B cell (primary cell): ENCODE results near the gene GPC5. TPM values are rescaled to one million over a fixed set of nuclear protein-coding genes. Genes with fewer than 3 reads are reported as not detected.

ENCODE experiments used
- ATAC-seq: fragments of 200-7000 bp; cut with Tn5 transposase; one replicate; pipeline ENCODE4 v1.10.0; 2021; ENCODE audit warnings: low read depth, mild to moderate bottlenecking, moderate number of reproducible peaks, moderate library complexity
- CTCF ChIA-PET: fragments of 350-600 bp; sonication (Branson Sonifier 250); formaldehyde crosslinking; loops from one replicate; lab custom pipeline; 2021; ENCODE audit warnings: antibody characterized with exemption, inconsistent platforms; lab: Charles Lee
- POLR2A ChIA-PET: fragments of 350-600 bp; sonication (Branson Sonifier 250); formaldehyde crosslinking; loops from one replicate; lab custom pipeline; 2021; ENCODE audit warnings: antibody characterized with exemption; lab: Charles Lee
- DNase-seq: peaks from one replicate; pipeline ENCODE4 v3.0.0; 2013
- H2AFZ ChIP-seq: 2 replicates; pipeline ENCODE4 v1.6.1; 2012; ENCODE audit warnings: mild to moderate bottlenecking, low read depth, low read length; ENCODE audit not compliant: insufficient read depth, poor library complexity, severe bottlenecking
- H3K27ac ChIP-seq, 2 donors: 1 replicate in 1 of 2; 2 replicates in 1 of 2; pipeline ENCODE4 v1.5.1; 2012 to 2013; ENCODE audit warnings: low read length in 2 of 2, mild to moderate bottlenecking in 2 of 2, moderate library complexity in 1 of 2
- H3K27me3 ChIP-seq, 4 experiments: fragments of 200-600 bp in 1 of 4; sonication (generic) in 1 of 4; replicated peaks in 1 of 4; 1 replicate in 2 of 4; 2 replicates in 2 of 4; pipeline versions ENCODE4 v1.6.1 to v1.7.0; 2013 to 2016; ENCODE audit warnings: low read length in 3 of 4, mild to moderate bottlenecking in 2 of 4, mixed read lengths in 1 of 4, moderate library complexity in 1 of 4; ENCODE audit not compliant: insufficient read depth in 4 of 4, control insufficient read depth in 3 of 4; ENCODE audit errors: control extremely low read depth in 1 of 4
- H3K36me3 ChIP-seq, 2 experiments: replicated peaks in 1 of 2; 1 replicate in 1 of 2; 2 replicates in 1 of 2; pipeline versions ENCODE4 v1.6.1 to v1.7.1; 2013; ENCODE audit warnings: low read length in 1 of 2; ENCODE audit not compliant: insufficient read depth in 2 of 2, control insufficient read depth in 1 of 2; ENCODE audit errors: control extremely low read depth in 1 of 2, extremely low read depth in 1 of 2
- H3K4me1 ChIP-seq, 2 donors: fragments of 200-600 bp in 1 of 2; sonication (generic) in 1 of 2; 1 replicate in 1 of 2; 2 replicates in 1 of 2; pipeline versions ENCODE4 v1.5.1 to v1.6.1; 2013 to 2017; ENCODE audit warnings: low read length in 2 of 2; ENCODE audit not compliant: control insufficient read depth in 2 of 2, insufficient read depth in 2 of 2
- H3K4me2 ChIP-seq: replicated peaks from 2 replicates; pipeline ENCODE3; 2012; ENCODE audit warnings: mild to moderate bottlenecking, low read depth, low read length; ENCODE audit not compliant: poor library complexity, severe bottlenecking
- H3K4me3 ChIP-seq, 5 experiments: fragments of 200-600 bp in 1 of 5; sonication (generic) in 1 of 5; 1 replicate in 3 of 5; 2 replicates in 2 of 5; pipeline versions ENCODE4 v1.5.1 to v1.7.0; 2011 to 2016; ENCODE audit warnings: low read length in 4 of 5, mild to moderate bottlenecking in 4 of 5, low read depth in 2 of 5, control low read depth in 1 of 5, moderate library complexity in 1 of 5; ENCODE audit not compliant: insufficient read depth in 1 of 5; ENCODE audit errors: control extremely low read depth in 1 of 5, extremely low read depth in 1 of 5
- H3K79me2 ChIP-seq: fragments of 200-600 bp; sonication (generic); one replicate; pipeline ENCODE4 v1.6.0; 2016; ENCODE audit warnings: low read length; ENCODE audit not compliant: control insufficient read depth, insufficient read depth
- H3K9ac ChIP-seq: fragments of 200-600 bp; sonication (generic); 2 replicates; pipeline ENCODE4 v1.6.1; 2017; ENCODE audit warnings: mild to moderate bottlenecking, low read length, moderate library complexity
- H3K9me3 ChIP-seq, 3 donors: one replicate each; pipeline versions ENCODE4 v1.6.1 to v1.7.1; 2013; ENCODE audit warnings: low read length in 2 of 3; ENCODE audit not compliant: control insufficient read depth in 2 of 3, insufficient read depth in 1 of 3; ENCODE audit errors: control extremely low read depth in 1 of 3
- H4K20me1 ChIP-seq: 2 replicates; pipeline ENCODE4 v1.6.0; 2012; ENCODE audit warnings: mild to moderate bottlenecking, low read length; ENCODE audit not compliant: insufficient read depth, control insufficient read depth, poor library complexity, severe bottlenecking
- H3K27ac Mint-ChIP-seq: one replicate; pipeline ENCODE4 v1.8.0; 2021; ENCODE audit warnings: mixed read lengths
- H3K27me3 Mint-ChIP-seq: one replicate; pipeline ENCODE4 v1.8.0; 2021; ENCODE audit warnings: mixed read lengths
- H3K4me1 Mint-ChIP-seq: one replicate; pipeline ENCODE4 v1.8.0; 2021; ENCODE audit warnings: mixed read lengths
- H3K4me3 Mint-ChIP-seq: one replicate; pipeline ENCODE4 v1.8.0; 2021; ENCODE audit warnings: mixed read lengths
- H3K9me3 Mint-ChIP-seq: one replicate; pipeline ENCODE4 v1.8.0; 2022; ENCODE audit warnings: mixed read lengths; ENCODE audit not compliant: insufficient read depth
- EZH2 ChIP-seq: IDR thresholded peaks from 2 replicates; pipeline ENCODE4 v1.6.1; 2012; ENCODE audit warnings: borderline replicate concordance, low read depth, mild to moderate bottlenecking, moderate library complexity, low read length; ENCODE audit not compliant: insufficient read depth, poor library complexity, severe bottlenecking
- WGBS: methylation state at CpG from one replicate; pipeline ENCODE4 v1.1.5; 2013; ENCODE audit warnings: missing lambda C conversion rate; ENCODE audit not compliant: insufficient coverage; 5-methylcytosine and 5-hydroxymethylcytosine counted together
- intact Hi-C: fragments of 100-400 bp; cut with micrococcal nuclease; formaldehyde crosslinking; loops from one replicate; pipeline ENCODE4 v1.10.0; 2022
- polyA plus RNA-seq: library from polyadenylated mRNA; depleted of rRNA; stranded (reverse); fragments of >200 nt; gene quantifications from 2 replicates; pipeline ENCODE4 v1.2.3, GENCODE V29; 2012
- total RNA-seq, 2 donors: library from RNA; stranded (reverse); fragments of 120-200 nt in 1 of 2; gene quantifications; 1 replicate in 1 of 2; 2 replicates in 1 of 2; pipeline versions ENCODE4 v1.2.3 to v1.2.4, GENCODE V29; 2013 to 2022
- TF ChIP-seq, protein P1 (sequence below): fragments of 200-600 bp; IDR thresholded peaks from one replicate; pipeline ENCODE4 v1.8.0; 2022; ENCODE audit warnings: antibody characterized with exemption, mild to moderate bottlenecking

Gene GPC5
- total and polyA plus RNA-seq, 2 donors (not counting 1 experiment from before 2014, with no cell fraction given) = 0.15 to 0.30 TPM

DNA sequence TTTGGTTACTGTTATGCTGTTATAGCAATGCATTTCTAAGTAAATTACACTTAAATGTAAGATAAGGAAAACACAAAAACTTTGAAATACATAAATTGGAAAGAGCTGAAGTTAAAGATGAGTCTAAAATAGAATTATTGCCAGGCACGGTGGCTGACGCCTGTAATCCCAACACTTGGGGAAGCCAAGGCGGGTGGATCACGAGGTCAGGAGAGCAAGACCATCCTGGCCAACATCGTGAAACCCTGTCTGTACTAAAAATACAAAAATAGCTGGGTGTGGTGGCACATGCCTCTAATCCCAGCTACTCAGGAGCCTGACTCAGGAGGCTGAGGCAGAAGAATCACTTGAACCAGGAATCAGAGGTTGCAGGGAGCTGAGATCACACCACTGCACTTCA lies 922.8 kb downstream of the GPC5 start:
- Histone ChIP-seq H3K9ac (no peak overlapping the region), H3K4me3 (no peak overlapping the region), H3K4me1 (no peaks in the 10 kb centered on the region), H3K9me3 (no peaks in the 10 kb centered on the region), H2AFZ (no peak overlapping the region), H3K27ac (no peak overlapping the region), H3K79me2 (no peaks in the 10 kb centered on the region), H4K20me1 (no peaks in the 10 kb centered on the region), H3K36me3 (no peaks in the 10 kb centered on the region), H3K4me2 (no peak overlapping the region), H3K27me3 (no peaks in the 10 kb centered on the region)
- no peaks in the 10 kb centered on the region for H3K27me3 Mint-ChIP-seq
- H3K27ac Mint-ChIP-seq = no peak overlapping the region
- ChIA-PET CTCF (no interaction called here), POLR2A (no interaction called here)
- no peaks in the 10 kb centered on the region for H3K4me1 Mint-ChIP-seq
- H3K4me3 Mint-ChIP-seq = no peak overlapping the region
- TF ChIP-seq EZH2 = no peak
- TF ChIP-seq, protein P1, sequence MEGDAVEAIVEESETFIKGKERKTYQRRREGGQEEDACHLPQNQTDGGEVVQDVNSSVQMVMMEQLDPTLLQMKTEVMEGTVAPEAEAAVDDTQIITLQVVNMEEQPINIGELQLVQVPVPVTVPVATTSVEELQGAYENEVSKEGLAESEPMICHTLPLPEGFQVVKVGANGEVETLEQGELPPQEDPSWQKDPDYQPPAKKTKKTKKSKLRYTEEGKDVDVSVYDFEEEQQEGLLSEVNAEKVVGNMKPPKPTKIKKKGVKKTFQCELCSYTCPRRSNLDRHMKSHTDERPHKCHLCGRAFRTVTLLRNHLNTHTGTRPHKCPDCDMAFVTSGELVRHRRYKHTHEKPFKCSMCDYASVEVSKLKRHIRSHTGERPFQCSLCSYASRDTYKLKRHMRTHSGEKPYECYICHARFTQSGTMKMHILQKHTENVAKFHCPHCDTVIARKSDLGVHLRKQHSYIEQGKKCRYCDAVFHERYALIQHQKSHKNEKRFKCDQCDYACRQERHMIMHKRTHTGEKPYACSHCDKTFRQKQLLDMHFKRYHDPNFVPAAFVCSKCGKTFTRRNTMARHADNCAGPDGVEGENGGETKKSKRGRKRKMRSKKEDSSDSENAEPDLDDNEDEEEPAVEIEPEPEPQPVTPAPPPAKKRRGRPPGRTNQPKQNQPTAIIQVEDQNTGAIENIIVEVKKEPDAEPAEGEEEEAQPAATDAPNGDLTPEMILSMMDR = no peak
- DNase-seq (no peak), ATAC-seq (no peak)
- intact Hi-C loops = no loop called here
- H3K9me3 Mint-ChIP-seq = no peaks in the 10 kb centered on the region
- WGBS = 100% methylated on average over 1 of the region's 5 CpGs

DNA sequence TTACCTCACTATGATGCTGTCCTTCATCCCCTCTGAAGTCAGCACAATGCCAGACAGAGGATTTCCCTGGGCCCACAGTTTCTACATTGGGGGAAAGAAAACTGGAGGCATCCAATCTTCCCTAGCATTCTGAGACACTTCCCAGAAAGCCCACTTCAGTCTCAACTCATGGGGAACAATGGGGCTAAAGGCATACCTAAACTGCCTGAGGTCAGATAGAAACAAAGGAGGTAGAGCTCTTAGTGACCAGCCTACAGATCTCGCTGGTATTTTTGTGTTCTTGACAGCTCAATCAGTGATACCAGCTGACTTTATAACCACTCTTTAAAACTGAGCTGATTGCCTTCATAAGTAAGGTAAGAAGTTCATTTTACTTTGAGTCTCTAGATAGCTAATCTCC lies 947.2 kb downstream of the GPC5 start:
- H3K4me1 Mint-ChIP-seq = no peaks in the 10 kb centered on the region

More for the DNA sequence above, 947.2 kb downstream of the GPC5 start:
- H3K9me3 ChIP-seq = peaks cover 0 to 3% (median 0%) of the 10 kb centered on the region in 3 donors
- TF ChIP-seq EZH2 = no peak
- TF ChIP-seq, protein P1 = no peak
- no peak overlapping the region for H3K27ac Mint-ChIP-seq
- 67% methylated on average over 1 of the region's 1 CpG for WGBS
- no peaks in the 10 kb centered on the region for H3K79me2 ChIP-seq
- H3K4me1 ChIP-seq = no peaks in the 10 kb centered on the region
- no peaks in the 10 kb centered on the region for H3K27me3 ChIP-seq
- no peak overlapping the region for H3K9ac ChIP-seq
- intact Hi-C loops = no loop called here
- no peak overlapping the region for H3K4me3 ChIP-seq
- no peak overlapping the region for H3K27ac ChIP-seq
- DNase-seq (no peak), ATAC-seq (no peak)
- ChIA-PET POLR2A (no interaction called here), CTCF (no interaction called here)
- H2AFZ ChIP-seq = no peak overlapping the region
- H3K4me2 ChIP-seq = no peak overlapping the region
- no peaks in the 10 kb centered on the region for H3K36me3 ChIP-seq
- no peaks in the 10 kb centered on the region for H4K20me1 ChIP-seq
- H3K9me3 Mint-ChIP-seq = peaks cover 4% of the 10 kb centered on the region
- no peak overlapping the region for H3K4me3 Mint-ChIP-seq
- H3K27me3 Mint-ChIP-seq = no peaks in the 10 kb centered on the region
